ENCODE data around the gene CAMK2A.

GRCh38 chr5:150303660-150304386 lies 14.2 kb upstream of the CAMK2A start:
- TF ChIP-seq, protein P1, sequence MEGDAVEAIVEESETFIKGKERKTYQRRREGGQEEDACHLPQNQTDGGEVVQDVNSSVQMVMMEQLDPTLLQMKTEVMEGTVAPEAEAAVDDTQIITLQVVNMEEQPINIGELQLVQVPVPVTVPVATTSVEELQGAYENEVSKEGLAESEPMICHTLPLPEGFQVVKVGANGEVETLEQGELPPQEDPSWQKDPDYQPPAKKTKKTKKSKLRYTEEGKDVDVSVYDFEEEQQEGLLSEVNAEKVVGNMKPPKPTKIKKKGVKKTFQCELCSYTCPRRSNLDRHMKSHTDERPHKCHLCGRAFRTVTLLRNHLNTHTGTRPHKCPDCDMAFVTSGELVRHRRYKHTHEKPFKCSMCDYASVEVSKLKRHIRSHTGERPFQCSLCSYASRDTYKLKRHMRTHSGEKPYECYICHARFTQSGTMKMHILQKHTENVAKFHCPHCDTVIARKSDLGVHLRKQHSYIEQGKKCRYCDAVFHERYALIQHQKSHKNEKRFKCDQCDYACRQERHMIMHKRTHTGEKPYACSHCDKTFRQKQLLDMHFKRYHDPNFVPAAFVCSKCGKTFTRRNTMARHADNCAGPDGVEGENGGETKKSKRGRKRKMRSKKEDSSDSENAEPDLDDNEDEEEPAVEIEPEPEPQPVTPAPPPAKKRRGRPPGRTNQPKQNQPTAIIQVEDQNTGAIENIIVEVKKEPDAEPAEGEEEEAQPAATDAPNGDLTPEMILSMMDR (IDR thresholded peaks at IDR 0.05) = no peak
- TF ChIP-seq POLR2A (IDR thresholded peaks at IDR 0.05) (no peak), EP300 (IDR thresholded peaks at IDR 0.05) (no peak)
